ENCODE results near the gene FNBP1L. TPM values are rescaled to one million over a fixed set of nuclear protein-coding genes. Genes with fewer than 3 reads are reported as not detected.

The FNBP1L gene
- total and polyA plus RNA-seq, 2 donors (not counting 1 experiment from before 2014, with no cell fraction given), result 0.86 to 5.4 TPM

DNA sequence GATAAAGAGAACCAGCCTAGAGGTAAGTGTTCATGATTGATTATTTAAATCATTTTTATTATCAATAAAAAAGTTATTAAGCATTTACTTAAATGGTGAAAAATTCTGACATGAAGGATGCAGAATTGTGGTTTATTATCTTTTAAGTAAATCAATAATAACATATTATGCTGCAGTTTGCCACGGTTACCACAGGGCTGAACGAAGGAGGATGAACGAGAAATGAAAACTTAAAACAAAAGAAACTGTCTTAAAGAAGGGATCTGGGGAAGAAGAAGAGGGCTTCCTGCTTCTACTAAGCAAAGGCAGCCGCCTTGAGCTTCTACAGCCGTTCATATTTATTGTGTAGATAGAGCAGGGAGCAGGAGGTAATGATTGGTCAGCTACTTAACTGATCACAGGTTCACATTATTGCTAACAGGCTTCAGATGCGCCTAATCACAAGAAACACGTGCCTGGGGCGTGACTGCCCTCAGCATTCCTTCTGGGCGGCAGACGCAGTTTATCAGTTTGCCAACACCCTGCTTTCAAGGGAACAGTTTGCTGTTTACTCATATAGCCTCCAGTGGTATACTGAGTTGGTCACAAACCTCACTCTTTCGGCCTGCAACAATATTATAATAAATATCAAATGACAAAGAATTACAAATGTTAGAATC is 5.8 kb upstream of the FNBP1L start:
- Mint-ChIP-seq H3K4me3 (no peak overlapping the region), H3K9me3 (ENCODE audit: insufficient read depth) (no peaks in the 10 kb centered on the region), H3K27me3 (peaks cover 14% of the 10 kb centered on the region), H3K27ac (no peak overlapping the region), H3K4me1 (peaks cover 7% of the 10 kb centered on the region)
- ATAC-seq (ENCODE audit: low read depth) (no peak), DNase-seq (no peak)
- TF ChIP-seq EZH2 (IDR thresholded peaks at IDR 0.05; ENCODE audit: borderline replicate concordance, insufficient read depth, low read depth, low read length, poor library complexity, severe bottlenecking), result no peak
- TF ChIP-seq, protein P1, sequence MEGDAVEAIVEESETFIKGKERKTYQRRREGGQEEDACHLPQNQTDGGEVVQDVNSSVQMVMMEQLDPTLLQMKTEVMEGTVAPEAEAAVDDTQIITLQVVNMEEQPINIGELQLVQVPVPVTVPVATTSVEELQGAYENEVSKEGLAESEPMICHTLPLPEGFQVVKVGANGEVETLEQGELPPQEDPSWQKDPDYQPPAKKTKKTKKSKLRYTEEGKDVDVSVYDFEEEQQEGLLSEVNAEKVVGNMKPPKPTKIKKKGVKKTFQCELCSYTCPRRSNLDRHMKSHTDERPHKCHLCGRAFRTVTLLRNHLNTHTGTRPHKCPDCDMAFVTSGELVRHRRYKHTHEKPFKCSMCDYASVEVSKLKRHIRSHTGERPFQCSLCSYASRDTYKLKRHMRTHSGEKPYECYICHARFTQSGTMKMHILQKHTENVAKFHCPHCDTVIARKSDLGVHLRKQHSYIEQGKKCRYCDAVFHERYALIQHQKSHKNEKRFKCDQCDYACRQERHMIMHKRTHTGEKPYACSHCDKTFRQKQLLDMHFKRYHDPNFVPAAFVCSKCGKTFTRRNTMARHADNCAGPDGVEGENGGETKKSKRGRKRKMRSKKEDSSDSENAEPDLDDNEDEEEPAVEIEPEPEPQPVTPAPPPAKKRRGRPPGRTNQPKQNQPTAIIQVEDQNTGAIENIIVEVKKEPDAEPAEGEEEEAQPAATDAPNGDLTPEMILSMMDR (IDR thresholded peaks at IDR 0.05), result no peak
- H3K4me1 ChIP-seq (ENCODE audit: control insufficient read depth in 2 of 2, insufficient read depth in 2 of 2, low read length in 2 of 2), result peaks cover 3 to 4% of the 10 kb centered on the region in 2 donors
- H3K4me2 ChIP-seq (replicated peaks; ENCODE audit: low read depth, low read length, poor library complexity, severe bottlenecking), result no peak overlapping the region
- no peaks in the 10 kb centered on the region for H4K20me1 ChIP-seq (ENCODE audit: control insufficient read depth, insufficient read depth, low read length, poor library complexity, severe bottlenecking)
- no peaks in the 10 kb centered on the region for H3K79me2 ChIP-seq (ENCODE audit: control insufficient read depth, insufficient read depth, low read length)
- CTCF ChIA-PET, result interaction anchor here (1.0 kb wide), 1 partner anchor 8 kb away, joined by 3 read pairs; no protein-coding TSS in a partner anchor
- no peak overlapping the region for H3K4me3 ChIP-seq (ENCODE audit: control extremely low read depth in 1 of 5, extremely low read depth in 1 of 5, insufficient read depth in 1 of 5, low read depth in 2 of 5, low read length in 4 of 5)
- H3K9me3 ChIP-seq (ENCODE audit: control extremely low read depth in 1 of 3, control insufficient read depth in 2 of 3, insufficient read depth in 1 of 3, low read length in 2 of 3), result peaks cover 0 to 3% (median 0%) of the 10 kb centered on the region in 3 donors
- no peak overlapping the region for H3K9ac ChIP-seq (ENCODE audit: low read length)
- intact Hi-C loops (cut with micrococcal nuclease), result no loop called here
- no peaks in the 10 kb centered on the region for H3K36me3 ChIP-seq (replicated peaks in 1 of 2; ENCODE audit: control extremely low read depth in 1 of 2, control insufficient read depth in 1 of 2, extremely low read depth in 1 of 2, insufficient read depth in 2 of 2, low read length in 1 of 2)
- H3K27me3 ChIP-seq (replicated peaks in 1 of 4; ENCODE audit: control extremely low read depth in 1 of 4, control insufficient read depth in 3 of 4, insufficient read depth in 4 of 4, low read length in 3 of 4), result no peaks in the 10 kb centered on the region
- WGBS (ENCODE audit: insufficient coverage), result 100% methylated on average over 5 of the region's 11 CpGs
- POLR2A ChIA-PET, result no interaction called here
- H3K27ac ChIP-seq (ENCODE audit: low read length in 2 of 2), result no peak overlapping the region
- no peak overlapping the region for H2AFZ ChIP-seq (ENCODE audit: insufficient read depth, low read depth, low read length, poor library complexity, severe bottlenecking)

DNA sequence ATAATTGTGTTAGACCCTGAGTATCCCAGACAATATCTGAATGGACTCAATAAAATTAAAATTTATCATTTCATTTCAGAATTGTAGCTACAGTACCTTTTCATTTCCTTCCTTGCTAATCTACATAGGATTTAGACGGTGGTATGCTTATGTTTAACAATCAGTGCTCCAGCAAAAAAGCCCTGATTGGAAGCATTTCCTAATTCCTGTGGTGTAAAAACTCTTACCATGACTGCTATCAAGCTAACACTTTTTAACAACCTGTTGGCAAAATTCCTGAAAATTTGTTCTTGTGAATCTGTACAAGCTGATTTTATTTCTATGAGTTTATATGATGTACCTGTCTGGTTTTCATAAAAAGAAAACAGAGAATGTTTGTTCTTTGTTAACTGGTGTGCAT is 5.2 kb upstream of the FNBP1L start:
- H3K4me3 Mint-ChIP-seq, result no peak overlapping the region
- no peak overlapping the region for H2AFZ ChIP-seq (ENCODE audit: insufficient read depth, low read depth, low read length, poor library complexity, severe bottlenecking)
- ChIA-PET CTCF (interaction anchor here (1.0 kb wide), 1 partner anchor 9 kb away, joined by 3 read pairs; no protein-coding TSS in a partner anchor), POLR2A (no interaction called here)
- no peaks in the 10 kb centered on the region for H4K20me1 ChIP-seq (ENCODE audit: control insufficient read depth, insufficient read depth, low read length, poor library complexity, severe bottlenecking)
- no peak overlapping the region for H3K4me3 ChIP-seq (ENCODE audit: control extremely low read depth in 1 of 5, extremely low read depth in 1 of 5, insufficient read depth in 1 of 5, low read depth in 2 of 5, low read length in 4 of 5)
- intact Hi-C loops (cut with micrococcal nuclease), result no loop called here
- no peak overlapping the region for H3K27ac ChIP-seq (ENCODE audit: low read length in 2 of 2)
- H3K9me3 ChIP-seq (ENCODE audit: control extremely low read depth in 1 of 3, control insufficient read depth in 2 of 3, insufficient read depth in 1 of 3, low read length in 2 of 3), result no peaks in the 10 kb centered on the region
- ATAC-seq (ENCODE audit: low read depth), result no peak
- no peak overlapping the region for H3K27ac Mint-ChIP-seq
- peaks cover 12% of the 10 kb centered on the region for H3K4me1 Mint-ChIP-seq
- H3K36me3 ChIP-seq (replicated peaks in 1 of 2; ENCODE audit: control extremely low read depth in 1 of 2, control insufficient read depth in 1 of 2, extremely low read depth in 1 of 2, insufficient read depth in 2 of 2, low read length in 1 of 2), result no peaks in the 10 kb centered on the region
- TF ChIP-seq, protein P1 (IDR thresholded peaks at IDR 0.05), result no peak
- TF ChIP-seq EZH2 (IDR thresholded peaks at IDR 0.05; ENCODE audit: borderline replicate concordance, insufficient read depth, low read depth, low read length, poor library complexity, severe bottlenecking), result no peak
- no peak overlapping the region for H3K9ac ChIP-seq (ENCODE audit: low read length)
- H3K79me2 ChIP-seq (ENCODE audit: control insufficient read depth, insufficient read depth, low read length), result no peaks in the 10 kb centered on the region
- peaks cover 0 to 4% (median 0%) of the 10 kb centered on the region in 4 experiments for H3K27me3 ChIP-seq (replicated peaks in 1 of 4; ENCODE audit: control extremely low read depth in 1 of 4, control insufficient read depth in 3 of 4, insufficient read depth in 4 of 4, low read length in 3 of 4)
- H3K9me3 Mint-ChIP-seq (ENCODE audit: insufficient read depth), result no peaks in the 10 kb centered on the region
- H3K4me1 ChIP-seq (ENCODE audit: control insufficient read depth in 2 of 2, insufficient read depth in 2 of 2, low read length in 2 of 2), result peaks cover 6 to 10% of the 10 kb centered on the region in 2 donors
- DNase-seq, result no peak
- WGBS (ENCODE audit: insufficient coverage), result 100% methylated on average over 1 of the region's 1 CpG
- peaks cover 14% of the 10 kb centered on the region for H3K27me3 Mint-ChIP-seq
- no peak overlapping the region for H3K4me2 ChIP-seq (replicated peaks; ENCODE audit: low read depth, low read length, poor library complexity, severe bottlenecking)
